GM04503 (cell line): ENCODE data around the gene CDHR5.

ENCODE experiments used
- DNase-seq: peaks from one replicate; pipeline ENCODE4 v3.0.0-alpha.2; 2012; ENCODE audit warnings: low read depth

Gene CDHR5

GRCh38 chr11:610146-610801 is 14.5 kb downstream of the CDHR5 start:
- no peak for DNase-seq

GRCh38 chr11:609341-609811 is 15.4 kb downstream of the CDHR5 start:
- no peak for DNase-seq

GRCh38 chr11:608791-609251 is 15.9 kb downstream of the CDHR5 start:
- no peak for DNase-seq

- DNase-seq, result no peak
Observed at GRCh38 chr11:607971-608659, 16.6 kb downstream of the CDHR5 start.

GRCh38 chr11:607020-607780 is 17.6 kb downstream of the CDHR5 start:
- no peak for DNase-seq

- no peak for DNase-seq
Observed at GRCh38 chr11:606245-606644, 18.5 kb downstream of the CDHR5 start.

- DNase-seq, result no peak
Observed at GRCh38 chr11:605286-606129, 19.2 kb downstream of the CDHR5 start.

GRCh38 chr11:603154-603553 is 21.6 kb downstream of the CDHR5 start:
- DNase-seq, result no peak

- DNase-seq, result no peak
Observed at GRCh38 chr11:601573-602245, 23.0 kb downstream of the CDHR5 start.

- no peak for DNase-seq
Observed at GRCh38 chr11:598005-598680, 26.6 kb downstream of the CDHR5 start.

GRCh38 chr11:597166-597725 is 27.5 kb downstream of the CDHR5 start:
- no peak for DNase-seq

GRCh38 chr11:596374-596773 is 28.4 kb downstream of the CDHR5 start:
- DNase-seq, result no peak

- DNase-seq, result no peak
Observed at GRCh38 chr11:595400-595799, 29.4 kb downstream of the CDHR5 start.

- no peak for DNase-seq
Observed at GRCh38 chr11:593347-593746, 31.4 kb downstream of the CDHR5 start.

- no peak for DNase-seq
Observed at GRCh38 chr11:592918-593317, 31.8 kb downstream of the CDHR5 start.

- DNase-seq, result no peak
Observed at GRCh38 chr11:592501-592900, 32.3 kb downstream of the CDHR5 start.

GRCh38 chr11:590997-591396 is 33.8 kb downstream of the CDHR5 start:
- no peak for DNase-seq

GRCh38 chr11:589798-590197 is 35.0 kb downstream of the CDHR5 start:
- no peak for DNase-seq

GRCh38 chr11:587978-588380 is 36.8 kb downstream of the CDHR5 start:
- DNase-seq, result no peak

- DNase-seq, result no peak
Observed at GRCh38 chr11:587546-587945, 37.2 kb downstream of the CDHR5 start.
